OCI-LY1 (cell line): ENCODE measurements around the gene FOXC1.

Experiments used
- H2AFZ ChIP-seq: fragments of 200-600 bp; sonication (generic), shearing (Covaris generic); 2 replicates; pipeline ENCODE4 v1.6.0; 2014; ENCODE audit warnings: antibody characterized with exemption, mild to moderate bottlenecking, low read length
- H3F3A ChIP-seq: fragments of 200-600 bp; sonication (generic), shearing (Covaris generic); 2 replicates; pipeline ENCODE4 v1.6.0; 2014; ENCODE audit warnings: mild to moderate bottlenecking, antibody characterized with exemption, low read length, moderate library complexity; ENCODE audit not compliant: insufficient read depth
- H3K27ac ChIP-seq: fragments of 200-600 bp; sonication (generic); 2 replicates; pipeline ENCODE4 v1.5.1; 2014; ENCODE audit warnings: low read length, mixed run types, mild to moderate bottlenecking, low read depth; ENCODE audit not compliant: poor library complexity, severe bottlenecking
- H3K27me3 ChIP-seq: fragments of 200-600 bp; sonication (generic); 2 replicates; pipeline ENCODE4 v1.6.0; 2014; ENCODE audit warnings: antibody characterized with exemption, mild to moderate bottlenecking, low read length, moderate library complexity; ENCODE audit not compliant: insufficient read depth
- H3K36me3 ChIP-seq: fragments of 200-600 bp; sonication (generic); 2 replicates; pipeline ENCODE4 v1.6.1; 2014; ENCODE audit warnings: mild to moderate bottlenecking, antibody characterized with exemption, low read length, moderate library complexity, mixed read lengths; ENCODE audit not compliant: insufficient read depth
- H3K4me1 ChIP-seq: fragments of 200-600 bp; sonication (generic); 2 replicates; pipeline ENCODE4 v1.5.1; 2014; ENCODE audit warnings: mild to moderate bottlenecking, low read length, moderate library complexity; ENCODE audit not compliant: insufficient read depth, severe bottlenecking
- H3K4me2 ChIP-seq: fragments of 200-600 bp; sonication (generic), shearing (Covaris generic); 2 replicates; pipeline ENCODE4 v1.6.1; 2014; ENCODE audit warnings: low read length
- H3K4me3 ChIP-seq: fragments of 200-600 bp; sonication (generic); 2 replicates; pipeline ENCODE4 v1.5.1; 2014; ENCODE audit warnings: low read length, low read depth, mild to moderate bottlenecking, mixed read lengths; ENCODE audit not compliant: poor library complexity, severe bottlenecking
- H3K79me2 ChIP-seq: fragments of 200-600 bp; shearing (Covaris generic); 2 replicates; pipeline ENCODE4 v1.6.1; 2016; ENCODE audit warnings: mixed run types, low read length, mixed read lengths; ENCODE audit not compliant: insufficient read depth
- H3K9ac ChIP-seq: fragments of 200-600 bp; sonication (generic), shearing (Covaris generic); 2 replicates; pipeline ENCODE4 v1.6.1; 2014; ENCODE audit warnings: mild to moderate bottlenecking, low read length, mixed read lengths
- H3K9me2 ChIP-seq: fragments of 200-600 bp; sonication (generic), shearing (Covaris generic); 2 replicates; pipeline ENCODE4 v1.6.1; 2014; ENCODE audit warnings: low read depth, mild to moderate bottlenecking, low read length, mixed read lengths
- H3K9me3 ChIP-seq: fragments of 200-600 bp; shearing (Covaris generic); 2 replicates; pipeline ENCODE4 v1.6.1; 2014; ENCODE audit warnings: low read length, mixed read lengths
- H4K20me1 ChIP-seq: fragments of 200-600 bp; sonication (generic), shearing (Covaris generic); 2 replicates; pipeline ENCODE4 v1.6.0; 2016; ENCODE audit warnings: mild to moderate bottlenecking, low read length; ENCODE audit not compliant: insufficient read depth
- EZH2 ChIP-seq: fragments of 200-600 bp; sonication (generic), shearing (Covaris generic); IDR thresholded peaks from 2 replicates; pipeline ENCODE4 v1.8.0; 2017; ENCODE audit warnings: borderline replicate concordance, mixed run types, mild to moderate bottlenecking, antibody characterized with exemption, low read length, moderate library complexity, mixed read lengths
- TF ChIP-seq, protein P1 (sequence below): fragments of 200-600 bp; sonication (generic), shearing (Covaris generic); IDR thresholded peaks from 2 replicates; pipeline ENCODE4 v1.5.1; 2017; ENCODE audit warnings: mild to moderate bottlenecking, antibody characterized with exemption, low read length, moderate library complexity, mixed read lengths

The FOXC1 gene

DNA sequence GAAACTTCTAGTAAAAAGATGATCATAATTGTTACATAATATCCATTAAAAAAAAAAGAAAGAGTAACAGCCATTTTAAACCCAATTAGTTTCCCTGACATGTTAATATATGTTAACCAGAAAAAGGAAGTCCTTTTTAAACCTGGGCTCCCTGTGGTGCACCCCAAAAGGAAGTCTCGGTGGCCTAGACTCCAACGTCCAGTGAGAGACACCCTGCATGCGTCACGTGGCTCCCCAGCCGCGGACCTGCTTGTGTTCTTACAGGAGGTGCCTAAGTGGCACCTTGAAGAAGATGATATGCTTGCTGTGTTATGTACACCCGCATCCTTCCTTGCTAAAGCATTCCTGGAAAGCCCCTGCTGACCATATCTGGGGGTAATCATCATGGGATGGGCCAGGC lies 50.1 kb downstream of the FOXC1 start:
- H3K9ac ChIP-seq: no peak overlapping the region
- H3K79me2 ChIP-seq: no peaks in the 10 kb centered on the region
- H4K20me1 ChIP-seq: no peaks in the 10 kb centered on the region
- H3K4me3 ChIP-seq: no peak overlapping the region
- H3K27ac ChIP-seq: no peak overlapping the region
- no peak for TF ChIP-seq EZH2
- TF ChIP-seq, protein P1, sequence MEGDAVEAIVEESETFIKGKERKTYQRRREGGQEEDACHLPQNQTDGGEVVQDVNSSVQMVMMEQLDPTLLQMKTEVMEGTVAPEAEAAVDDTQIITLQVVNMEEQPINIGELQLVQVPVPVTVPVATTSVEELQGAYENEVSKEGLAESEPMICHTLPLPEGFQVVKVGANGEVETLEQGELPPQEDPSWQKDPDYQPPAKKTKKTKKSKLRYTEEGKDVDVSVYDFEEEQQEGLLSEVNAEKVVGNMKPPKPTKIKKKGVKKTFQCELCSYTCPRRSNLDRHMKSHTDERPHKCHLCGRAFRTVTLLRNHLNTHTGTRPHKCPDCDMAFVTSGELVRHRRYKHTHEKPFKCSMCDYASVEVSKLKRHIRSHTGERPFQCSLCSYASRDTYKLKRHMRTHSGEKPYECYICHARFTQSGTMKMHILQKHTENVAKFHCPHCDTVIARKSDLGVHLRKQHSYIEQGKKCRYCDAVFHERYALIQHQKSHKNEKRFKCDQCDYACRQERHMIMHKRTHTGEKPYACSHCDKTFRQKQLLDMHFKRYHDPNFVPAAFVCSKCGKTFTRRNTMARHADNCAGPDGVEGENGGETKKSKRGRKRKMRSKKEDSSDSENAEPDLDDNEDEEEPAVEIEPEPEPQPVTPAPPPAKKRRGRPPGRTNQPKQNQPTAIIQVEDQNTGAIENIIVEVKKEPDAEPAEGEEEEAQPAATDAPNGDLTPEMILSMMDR: no peak
- H3K4me1 ChIP-seq: no peaks in the 10 kb centered on the region
- no peaks in the 10 kb centered on the region for H3F3A ChIP-seq
- no peaks in the 10 kb centered on the region for H3K9me2 ChIP-seq
- H3K4me2 ChIP-seq: no peak overlapping the region
- no peak overlapping the region for H2AFZ ChIP-seq
- H3K27me3 ChIP-seq: no peaks in the 10 kb centered on the region
- H3K9me3 ChIP-seq: no peaks in the 10 kb centered on the region
- H3K36me3 ChIP-seq: no peaks in the 10 kb centered on the region

DNA sequence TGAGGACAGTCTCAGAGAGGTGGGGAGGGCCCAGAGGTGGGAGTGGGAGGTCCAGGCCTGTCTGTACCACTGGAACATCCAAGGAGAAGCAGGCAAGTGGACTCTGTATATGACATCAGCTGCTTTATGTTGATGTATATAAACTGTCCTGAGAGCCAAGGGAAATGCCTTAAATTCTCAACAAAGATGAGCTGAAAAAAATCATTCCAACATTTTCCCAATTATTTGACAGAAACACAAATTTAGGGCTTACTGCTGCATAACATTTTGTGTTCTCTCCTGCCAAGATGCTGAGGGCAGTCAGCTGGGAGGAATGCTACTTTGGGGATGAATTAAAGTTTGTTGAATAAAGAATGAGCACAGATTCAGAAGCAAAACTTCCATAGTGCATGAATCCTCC lies 52.8 kb downstream of the FOXC1 start:
- no peak overlapping the region for H3K27ac ChIP-seq
- H3F3A ChIP-seq: peaks cover 5% of the 10 kb centered on the region; the same call in 1 of the 2 replicates
- H3K79me2 ChIP-seq: no peaks in the 10 kb centered on the region
- H3K27me3 ChIP-seq: no peaks in the 10 kb centered on the region
- H4K20me1 ChIP-seq: no peaks in the 10 kb centered on the region
- no peak for TF ChIP-seq EZH2
- TF ChIP-seq, protein P1: no peak
- peaks cover 17% of the 10 kb centered on the region for H3K4me1 ChIP-seq
- no peaks in the 10 kb centered on the region for H3K9me3 ChIP-seq
- H3K4me2 ChIP-seq: no peak overlapping the region
- no peaks in the 10 kb centered on the region for H3K36me3 ChIP-seq
- no peak overlapping the region for H3K9ac ChIP-seq
- H2AFZ ChIP-seq: no peak overlapping the region
- no peaks in the 10 kb centered on the region for H3K9me2 ChIP-seq
- no peak overlapping the region for H3K4me3 ChIP-seq
